Esophagus squamous epithelium (tissue), 5 donors: ENCODE results near the gene CPO. TPM values are rescaled to one million over a fixed set of nuclear protein-coding genes. Genes with fewer than 3 reads are reported as not detected.

Experiments
- DNase-seq: peaks from one replicate; lab custom pipeline; 2025; lab: John Stamatoyannopoulos, UW
- H3K27ac ChIP-seq, 4 donors: fragments of 200-600 bp; sonication (generic); one replicate each; pipeline ENCODE4 v1.5.1; 2016 to 2019; ENCODE audit warnings: mild to moderate bottlenecking in 1 of 4
- H3K27me3 ChIP-seq, 4 donors: fragments of 200-600 bp; sonication (generic); 1 replicate in 3 of 4; 2 replicates in 1 of 4; pipeline versions ENCODE4 v1.5.1 to v1.6.0; 2017 to 2021; ENCODE audit warnings: antibody characterized with exemption in 1 of 4
- H3K36me3 ChIP-seq, 3 donors: fragments of 200-600 bp; sonication (generic); one replicate each; pipeline ENCODE4 v1.5.1; 2016 to 2019
- H3K4me1 ChIP-seq, 3 donors: fragments of 200-600 bp; sonication (generic); one replicate each; pipeline ENCODE4 v1.5.1; 2017 to 2019
- H3K4me3 ChIP-seq, 4 donors: fragments of 200-600 bp; sonication (generic); 1 replicate in 3 of 4; 2 replicates in 1 of 4; pipeline ENCODE4 v1.5.1; 2016 to 2019; ENCODE audit warnings: mild to moderate bottlenecking in 2 of 4, moderate library complexity in 1 of 4
- H3K9me3 ChIP-seq, 3 donors: fragments of 200-600 bp; sonication (generic); one replicate each; pipeline ENCODE4 v1.5.1; 2016 to 2019
- CTCF ChIP-seq, 6 experiments: fragments of 450-650 bp in 4 of 6; fragments of 200-600 bp in 2 of 6; sonication (generic) in 2 of 6; IDR thresholded peaks; one replicate each; pipeline ENCODE4 v1.5.1; 2016 to 2019; ENCODE audit warnings: antibody characterized with exemption in 6 of 6, mild to moderate bottlenecking in 4 of 6, moderate library complexity in 4 of 6
- POLR2A ChIP-seq, 4 donors: fragments of 450-650 bp; IDR thresholded peaks; one replicate each; pipeline ENCODE4 v1.6.1; 2017; ENCODE audit warnings: antibody characterized with exemption in 4 of 4, mild to moderate bottlenecking in 4 of 4, moderate library complexity in 3 of 4
- WGBS, 2 donors: methylation state at CpG; one replicate each; pipeline ENCODE4 v1.1.5; 2018; 5-methylcytosine and 5-hydroxymethylcytosine counted together
- intact Hi-C: fragments of 100-400 bp; cut with DNase I; formaldehyde crosslinking; loops from one replicate; pipeline ENCODE4 v1.15.0; 2022
- total RNA-seq, 4 donors: library from RNA; depleted of rRNA; stranded (reverse); fragments of >200 nt; gene quantifications; one replicate each; pipeline ENCODE4 v1.1.0, GENCODE V29; 2016
- donor health status: DM: yes; HTN: yes; CAD: no.

Gene CPO
- total RNA-seq, 4 donors from 2014 or later = not detected

- no peaks in the 10 kb centered on the region for H3K27me3 ChIP-seq
- intact Hi-C loops = no loop called here
- H3K36me3 ChIP-seq = no peaks in the 10 kb centered on the region
- DNase-seq = no peak
- no peak overlapping the region for H3K4me3 ChIP-seq
- WGBS, 2 donors = 71 to 74% methylated on average over 5 of the region's 5 CpGs
- H3K9me3 ChIP-seq = no peaks in the 10 kb centered on the region
- TF ChIP-seq POLR2A (IDR thresholded peaks at IDR 0.05) (no peak), CTCF (IDR thresholded peaks at IDR 0.05) (no peak)
- peaks cover 0 to 37% (median 0%) of the 10 kb centered on the region in 3 donors for H3K4me1 ChIP-seq
- no peak overlapping the region for H3K27ac ChIP-seq
Observed at GRCh38 chr2:206983161-206983859, 44.0 kb downstream of the CPO start.

GRCh38 chr2:206984206-206984605 lies 44.9 kb downstream of the CPO start:
- H3K4me1 ChIP-seq = peaks cover 0 to 38% (median 0%) of the 10 kb centered on the region in 3 donors
- TF ChIP-seq CTCF (IDR thresholded peaks at IDR 0.05) (no peak), POLR2A (IDR thresholded peaks at IDR 0.05) (no peak)
- no peak overlapping the region for H3K4me3 ChIP-seq
- no peak overlapping the region for H3K27ac ChIP-seq
- H3K36me3 ChIP-seq = no peaks in the 10 kb centered on the region
- DNase-seq = no peak
- WGBS, 2 donors = 78 to 82% methylated on average over 4 of the region's 4 CpGs
- no peaks in the 10 kb centered on the region for H3K27me3 ChIP-seq
- H3K9me3 ChIP-seq = no peaks in the 10 kb centered on the region
- intact Hi-C loops = no loop called here

- Histone ChIP-seq H3K27ac (no peak overlapping the region), H3K4me1 (peaks cover 0 to 18% (median 0%) of the 10 kb centered on the region in 3 donors), H3K4me3 (no peak overlapping the region), H3K9me3 (no peaks in the 10 kb centered on the region), H3K36me3 (no peaks in the 10 kb centered on the region), H3K27me3 (no peaks in the 10 kb centered on the region)
- TF ChIP-seq POLR2A (IDR thresholded peaks at IDR 0.05) = no peak
- no peak for TF ChIP-seq CTCF (IDR thresholded peaks at IDR 0.05)
- intact Hi-C loops = no loop called here
- DNase-seq = no peak
Observed at GRCh38 chr2:206986943-206987342, 47.6 kb downstream of the CPO start.

GRCh38 chr2:206987810-206988209 lies 48.5 kb downstream of the CPO start:
- H3K27ac ChIP-seq = no peak overlapping the region
- H3K36me3 ChIP-seq = no peaks in the 10 kb centered on the region
- H3K27me3 ChIP-seq = no peaks in the 10 kb centered on the region
- TF ChIP-seq CTCF (IDR thresholded peaks at IDR 0.05) (no peak), POLR2A (IDR thresholded peaks at IDR 0.05) (no peak)
- no peaks in the 10 kb centered on the region for H3K9me3 ChIP-seq
- no peak overlapping the region for H3K4me3 ChIP-seq
- intact Hi-C loops = no loop called here
- 86 to 92% methylated on average over 1 to 2 of the region's 2 CpGs for WGBS, 2 donors
- no peak for DNase-seq
- H3K4me1 ChIP-seq = peaks cover 0 to 9% (median 0%) of the 10 kb centered on the region in 3 donors

GRCh38 chr2:206988884-206989283 lies 49.6 kb downstream of the CPO start:
- DNase-seq = no peak
- Histone ChIP-seq H3K4me1 (peaks cover 0 to 3% (median 0%) of the 10 kb centered on the region in 3 donors), H3K4me3 (no peak overlapping the region), H3K36me3 (no peaks in the 10 kb centered on the region), H3K9me3 (no peaks in the 10 kb centered on the region), H3K27ac (no peak overlapping the region), H3K27me3 (no peaks in the 10 kb centered on the region)
- TF ChIP-seq CTCF (IDR thresholded peaks at IDR 0.05) (no peak), POLR2A (IDR thresholded peaks at IDR 0.05) (no peak)
- intact Hi-C loops = no loop called here
- 67 to 94% methylated on average over 1 of the region's 1 CpG for WGBS, 2 donors
